ENCODE measurements around the gene RIOX2. TPM values are rescaled to one million over a fixed set of nuclear protein-coding genes. Genes with fewer than 3 reads are reported as not detected.

RIOX2 gene
- total RNA-seq, 1 donor from 2014 or later: 26.5 TPM

GRCh38 chr3:97901313-97902248 lies 70.7 kb downstream of the RIOX2 start:
- no peak overlapping the region for H3K4me3 Mint-ChIP-seq (ENCODE audit: unreplicated experiment)
- H3K27me3 Mint-ChIP-seq (ENCODE audit: low read depth): no peaks in the 10 kb centered on the region
- TF ChIP-seq CTCF (IDR thresholded peaks at IDR 0.05): no peak
- H3K27ac Mint-ChIP-seq (ENCODE audit: unreplicated experiment): no peak overlapping the region
- peaks cover 12% of the 10 kb centered on the region for H3K36me3 Mint-ChIP-seq (ENCODE audit: low read depth)
- DNase-seq (ENCODE audit: low spot score): no peak
- H3K4me1 Mint-ChIP-seq (ENCODE audit: low read depth): peaks cover 9% of the 10 kb centered on the region
- no peaks in the 10 kb centered on the region for H3K9me3 Mint-ChIP-seq (ENCODE audit: low read depth)

DNA sequence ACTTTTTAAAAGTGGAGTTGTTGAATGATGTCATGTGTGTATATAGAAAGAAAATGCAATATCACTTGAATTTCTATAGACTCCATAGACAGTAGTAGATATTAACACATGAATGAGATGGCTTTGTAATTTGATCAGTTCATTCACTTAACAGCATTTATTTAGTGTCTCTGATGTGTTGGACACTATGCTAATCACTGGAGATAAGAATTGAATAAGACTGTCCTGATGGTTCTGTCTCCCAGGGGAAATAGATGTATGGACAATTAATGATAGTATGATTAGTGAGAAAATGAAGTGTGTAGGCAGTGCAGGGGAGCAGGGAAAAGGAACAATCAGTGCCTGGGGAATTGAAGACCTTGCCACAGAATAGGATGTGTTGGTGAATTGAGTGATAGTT lies 72.9 kb downstream of the RIOX2 start:
- no peak overlapping the region for H3K27ac Mint-ChIP-seq (ENCODE audit: unreplicated experiment)
- no peak for DNase-seq (ENCODE audit: low spot score)
- H3K4me1 Mint-ChIP-seq (ENCODE audit: low read depth): peaks cover 9% of the 10 kb centered on the region
- no peak for TF ChIP-seq CTCF (IDR thresholded peaks at IDR 0.05)
- H3K36me3 Mint-ChIP-seq (ENCODE audit: low read depth): peaks cover 13% of the 10 kb centered on the region
- no peaks in the 10 kb centered on the region for H3K27me3 Mint-ChIP-seq (ENCODE audit: low read depth)
- no peak overlapping the region for H3K4me3 Mint-ChIP-seq (ENCODE audit: unreplicated experiment)
- no peaks in the 10 kb centered on the region for H3K9me3 Mint-ChIP-seq (ENCODE audit: low read depth)

DNA sequence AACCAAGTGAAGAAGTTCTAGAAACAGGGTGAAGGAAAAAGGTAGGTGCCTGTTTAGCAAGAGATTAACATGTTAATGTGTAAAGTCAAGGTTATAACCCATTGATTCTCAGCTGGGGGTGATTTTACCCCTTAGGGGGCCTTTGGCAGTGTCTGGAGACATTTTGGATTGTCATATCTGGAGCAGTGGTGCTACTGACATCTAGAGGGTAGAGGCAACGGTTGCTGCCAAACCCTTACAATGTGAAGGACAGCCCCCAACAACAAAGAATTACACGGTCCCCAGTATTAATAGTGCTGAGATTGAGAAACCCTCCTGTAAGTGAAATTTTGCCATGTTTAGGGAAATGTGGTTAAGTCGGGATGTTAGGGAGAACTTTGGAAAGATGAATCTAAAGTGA lies 75.7 kb downstream of the RIOX2 start:
- Mint-ChIP-seq H3K36me3 (ENCODE audit: low read depth) (peaks cover 14% of the 10 kb centered on the region), H3K27ac (ENCODE audit: unreplicated experiment) (no peak overlapping the region), H3K27me3 (ENCODE audit: low read depth) (no peaks in the 10 kb centered on the region), H3K4me1 (ENCODE audit: low read depth) (peaks cover 4% of the 10 kb centered on the region), H3K4me3 (ENCODE audit: unreplicated experiment) (no peak overlapping the region), H3K9me3 (ENCODE audit: low read depth) (no peaks in the 10 kb centered on the region)
- peak; percentile 13 for TF ChIP-seq CTCF (IDR thresholded peaks at IDR 0.05)
- no peak for DNase-seq (ENCODE audit: low spot score)

DNA sequence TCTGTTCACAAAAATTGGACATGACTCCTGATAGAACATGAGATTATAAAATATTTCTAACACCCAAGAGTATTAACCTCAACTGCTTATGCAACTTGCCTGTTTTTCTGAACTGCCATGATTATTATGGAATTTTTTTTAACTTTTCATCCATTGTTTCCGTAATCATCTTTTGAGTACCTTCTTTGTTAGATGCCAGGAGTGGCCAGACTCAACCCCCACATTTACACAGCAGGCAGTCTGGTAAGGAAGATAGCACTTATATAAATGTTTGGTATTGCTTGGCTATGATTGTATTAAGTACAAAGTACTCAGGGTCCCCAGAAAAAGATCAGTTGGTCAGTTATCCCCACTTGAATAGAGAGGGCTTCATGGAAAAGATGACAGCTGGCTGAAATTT lies 76.1 kb downstream of the RIOX2 start:
- no peak for DNase-seq (ENCODE audit: low spot score)
- Mint-ChIP-seq H3K9me3 (ENCODE audit: low read depth) (no peaks in the 10 kb centered on the region), H3K36me3 (ENCODE audit: low read depth) (peaks cover 14% of the 10 kb centered on the region), H3K4me3 (ENCODE audit: unreplicated experiment) (no peak overlapping the region), H3K27ac (ENCODE audit: unreplicated experiment) (no peak overlapping the region), H3K27me3 (ENCODE audit: low read depth) (no peaks in the 10 kb centered on the region), H3K4me1 (ENCODE audit: low read depth) (no peaks in the 10 kb centered on the region)
- TF ChIP-seq CTCF (IDR thresholded peaks at IDR 0.05): no peak

- Mint-ChIP-seq H3K4me1 (ENCODE audit: low read depth) (no peaks in the 10 kb centered on the region), H3K27me3 (ENCODE audit: low read depth) (no peaks in the 10 kb centered on the region), H3K27ac (ENCODE audit: unreplicated experiment) (no peak overlapping the region), H3K36me3 (ENCODE audit: low read depth) (peaks cover 12% of the 10 kb centered on the region), H3K4me3 (ENCODE audit: unreplicated experiment) (no peak overlapping the region), H3K9me3 (ENCODE audit: low read depth) (no peaks in the 10 kb centered on the region)
- no peak for TF ChIP-seq CTCF (IDR thresholded peaks at IDR 0.05)
- DNase-seq (ENCODE audit: low spot score): no peak
These were observed 77.0 kb downstream of the RIOX2 start for GRCh38 chr3:97895216-97895615.
